Heart right ventricle (tissue), 16 donors: ENCODE data around the gene CCDC178. TPM values are rescaled to one million over a fixed set of nuclear protein-coding genes. Genes with fewer than 3 reads are reported as not detected.
"Not testable (repeated sequence)": the region's sequence is repeated elsewhere in the genome, so short reads cannot be mapped to it uniquely, and the experiment has no call there.

Source experiments
- ATAC-seq, 8 donors: fragments of 200-7000 bp; cut with Tn5 transposase; one replicate each; pipeline ENCODE4 v1.9.1; 2020; ENCODE audit warnings: mild to moderate bottlenecking in 8 of 8, moderate library complexity in 8 of 8, moderate number of reproducible peaks in 1 of 8
- DNase-seq, 2 donors: peaks; one replicate each; pipeline ENCODE4 v3.0.0-alpha.2; 2020
- H3K27ac ChIP-seq, 10 donors: fragments of 200-600 bp; sonication (generic) in 2 of 10; one replicate each; pipeline versions ENCODE4 v1.5.0 to v1.8.0; 2020 to 2022; ENCODE audit warnings: mild to moderate bottlenecking in 3 of 10
- H3K27me3 ChIP-seq, 7 donors: fragments of 200-600 bp; one replicate each; pipeline ENCODE4 v1.8.0; 2021 to 2022; ENCODE audit warnings: mild to moderate bottlenecking in 2 of 7
- H3K36me3 ChIP-seq, 9 donors: fragments of 200-600 bp; sonication (generic) in 1 of 9; one replicate each; pipeline versions ENCODE4 v1.5.0 to v1.8.0; 2020 to 2022; ENCODE audit warnings: mild to moderate bottlenecking in 2 of 9
- H3K4me1 ChIP-seq, 9 donors: fragments of 200-600 bp; sonication (generic) in 1 of 9; one replicate each; pipeline versions ENCODE4 v1.5.0 to v1.8.0; 2020 to 2022; ENCODE audit warnings: mild to moderate bottlenecking in 4 of 9
- H3K4me3 ChIP-seq, 10 donors: fragments of 200-600 bp; sonication (generic) in 2 of 10; one replicate each; pipeline versions ENCODE4 v1.5.0 to v1.8.0; 2020 to 2022; ENCODE audit warnings: mild to moderate bottlenecking in 7 of 10, moderate library complexity in 2 of 10
- H3K9me3 ChIP-seq, 11 donors: fragments of 200-600 bp in 10 of 11; sonication (generic) in 2 of 11; one replicate each; pipeline versions ENCODE4 v1.5.0 to v1.8.0; 2013 to 2022; ENCODE audit warnings: mild to moderate bottlenecking in 2 of 11, control low read depth in 1 of 11, moderate library complexity in 1 of 11
- WGBS, 2 donors: extraction: QIAGEN DNeasy Blood & Tissue Kit; methylation state at CpG; one replicate each; pipeline ENCODE4 v1.1.7; 2013; ENCODE audit warnings: inconsistent platforms in 1 of 2; 5-methylcytosine and 5-hydroxymethylcytosine counted together
- intact Hi-C, 10 donors: fragments of 100-400 bp; cut with DNase I; formaldehyde crosslinking; loops; one replicate each; pipeline versions ENCODE4 v1.11.1 to v1.14.2; 2022
- polyA plus RNA-seq, 2 donors: library from polyadenylated mRNA; stranded (reverse); fragments of 200-250 nt; gene quantifications; one replicate each; pipeline ENCODE4 v1.2.3, GENCODE V29; 2013
- total RNA-seq, 10 donors: library from RNA; stranded (reverse); fragmentation: NEBNext Ultra II Directional in 3 of 10; extraction: Animal tissue kit (Norgen Biotek cat#: 25700) in 3 of 10; gene quantifications; one replicate each; pipeline versions ENCODE4 v1.2.1 to v1.2.4, GENCODE V29; 2021 to 2023
- TF ChIP-seq, protein P1 (sequence below), 9 donors: fragments of 200-600 bp; sonication (generic) in 2 of 9; IDR thresholded peaks; one replicate each; pipeline versions ENCODE4 v1.5.0 to v1.8.0; 2021 to 2022; ENCODE audit warnings: antibody characterized with exemption in 9 of 9, mild to moderate bottlenecking in 5 of 9, moderate library complexity in 1 of 9
- donor health status: Arrhythmogenic right ventricular cardiomyopathy.
- donor health status: ischemic (EF 13 %, LVEDD 7.1; RV severe dilation, severe dysfunction).
- donor health status: healthy with polysubstance abuse.
- donor health status: DM: no; HTN: yes; CAD: no.
- donor health status: DM: no; HTN: no; CAD: no.
- donor health status: ischemic (EF 25% LVEDD 6.9; RV normal size, moderate dysfunction).
- donor health status: ischemic (EF 25% LVEDD 5.7; RV mildly dilated, moderate dysfunction).
- donor health status: healthy.
- donor health status: DM: yes; HTN: yes; CAD: no.
- donor health status: Ischemic cardiomyopathy.
- donor health status: ischemic (EF 35%, LVEDD 5.7; RV mildly dilated, moderate dysfunction).
- donor health status: nonischemic (EF 11% LVEDD 7.7; RV severe dilation, severe dysfunction).
- donor health status: DM: yes; HTN: yes; CAD: no.
- donor health status: PGD.
- donor health status: ischemic (EF 29% LVEDD 5.4; RV normal size, mild dysfunction).
- donor health status: nonischemic (EF 23%, LVEDD 6.1; RV moderate dilation, normal function).

Gene CCDC178
- total and polyA plus RNA-seq, 12 donors: 0.28 to 1.5 (median 0.43) TPM; not detected in 6

DNA sequence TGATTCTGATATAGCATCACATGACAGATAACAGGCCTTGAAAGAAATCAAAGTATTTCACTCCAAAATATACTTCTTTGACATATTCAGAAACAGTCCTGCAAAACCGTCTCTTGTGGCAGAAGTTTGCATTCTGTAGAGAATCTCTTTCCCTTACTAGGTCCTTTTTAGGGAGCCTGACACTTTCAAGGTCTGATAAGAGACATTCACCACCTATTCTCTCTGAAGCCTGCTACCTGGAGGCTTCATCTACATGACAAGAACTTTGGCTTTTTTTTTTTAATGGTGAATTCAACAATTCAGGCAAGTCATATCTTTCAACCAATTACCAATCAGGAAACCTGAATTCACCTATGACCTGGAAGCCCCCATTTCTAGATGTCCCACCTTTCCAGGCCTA is 83.8 kb downstream of the CCDC178 start:
- H3K27ac ChIP-seq: no peak overlapping the region
- 56 to 69% methylated on average over 1 of the region's 1 CpG for whole genome bisulfite sequencing, 2 donors
- H3K4me3 ChIP-seq: no peak overlapping the region
- TF ChIP-seq, protein P1, sequence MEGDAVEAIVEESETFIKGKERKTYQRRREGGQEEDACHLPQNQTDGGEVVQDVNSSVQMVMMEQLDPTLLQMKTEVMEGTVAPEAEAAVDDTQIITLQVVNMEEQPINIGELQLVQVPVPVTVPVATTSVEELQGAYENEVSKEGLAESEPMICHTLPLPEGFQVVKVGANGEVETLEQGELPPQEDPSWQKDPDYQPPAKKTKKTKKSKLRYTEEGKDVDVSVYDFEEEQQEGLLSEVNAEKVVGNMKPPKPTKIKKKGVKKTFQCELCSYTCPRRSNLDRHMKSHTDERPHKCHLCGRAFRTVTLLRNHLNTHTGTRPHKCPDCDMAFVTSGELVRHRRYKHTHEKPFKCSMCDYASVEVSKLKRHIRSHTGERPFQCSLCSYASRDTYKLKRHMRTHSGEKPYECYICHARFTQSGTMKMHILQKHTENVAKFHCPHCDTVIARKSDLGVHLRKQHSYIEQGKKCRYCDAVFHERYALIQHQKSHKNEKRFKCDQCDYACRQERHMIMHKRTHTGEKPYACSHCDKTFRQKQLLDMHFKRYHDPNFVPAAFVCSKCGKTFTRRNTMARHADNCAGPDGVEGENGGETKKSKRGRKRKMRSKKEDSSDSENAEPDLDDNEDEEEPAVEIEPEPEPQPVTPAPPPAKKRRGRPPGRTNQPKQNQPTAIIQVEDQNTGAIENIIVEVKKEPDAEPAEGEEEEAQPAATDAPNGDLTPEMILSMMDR (IDR thresholded peaks at IDR 0.05): no peak
- H3K9me3 ChIP-seq: peaks cover 0 to 27% (median 5%) of the 10 kb centered on the region in 11 donors
- no peaks in the 10 kb centered on the region for H3K27me3 ChIP-seq
- ATAC-seq (no peak), DNase-seq (no peak)
- H3K4me1 ChIP-seq: no peaks in the 10 kb centered on the region
- intact Hi-C loops: no loop called here
- no peaks in the 10 kb centered on the region for H3K36me3 ChIP-seq

DNA sequence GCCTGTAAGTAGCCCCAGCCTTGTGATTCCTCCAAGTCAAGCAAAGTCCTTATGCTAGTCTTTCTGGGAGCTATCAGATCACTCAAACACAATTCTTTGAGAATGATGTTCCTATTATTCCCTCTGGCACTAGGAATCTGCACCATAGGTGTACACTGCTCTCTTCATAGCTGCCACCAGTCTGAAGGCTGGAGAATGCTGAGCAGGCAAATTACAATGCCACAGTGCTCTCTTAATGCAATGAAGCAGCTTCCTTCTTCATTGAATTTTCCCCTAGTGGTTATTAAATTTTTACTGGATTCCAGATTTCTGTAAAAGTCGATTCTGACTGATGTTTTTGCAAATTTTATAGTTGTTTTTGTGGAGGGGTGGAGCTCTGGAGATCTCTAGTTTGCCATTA is 84.8 kb downstream of the CCDC178 start:
- no peak overlapping the region for H3K4me3 ChIP-seq
- H3K9me3 ChIP-seq: peaks cover 0 to 21% (median 5%) of the 10 kb centered on the region in 11 donors
- intact Hi-C loops: no loop called here
- no peaks in the 10 kb centered on the region for H3K36me3 ChIP-seq
- 48 to 55% methylated on average over 1 of the region's 1 CpG for WGBS, 2 donors
- ATAC-seq: no peak
- H3K27me3 ChIP-seq: no peaks in the 10 kb centered on the region
- TF ChIP-seq, protein P1 (IDR thresholded peaks at IDR 0.05): no peak
- no peaks in the 10 kb centered on the region for H3K4me1 ChIP-seq
- H3K27ac ChIP-seq: no peak overlapping the region
- DNase-seq: no peak

DNA sequence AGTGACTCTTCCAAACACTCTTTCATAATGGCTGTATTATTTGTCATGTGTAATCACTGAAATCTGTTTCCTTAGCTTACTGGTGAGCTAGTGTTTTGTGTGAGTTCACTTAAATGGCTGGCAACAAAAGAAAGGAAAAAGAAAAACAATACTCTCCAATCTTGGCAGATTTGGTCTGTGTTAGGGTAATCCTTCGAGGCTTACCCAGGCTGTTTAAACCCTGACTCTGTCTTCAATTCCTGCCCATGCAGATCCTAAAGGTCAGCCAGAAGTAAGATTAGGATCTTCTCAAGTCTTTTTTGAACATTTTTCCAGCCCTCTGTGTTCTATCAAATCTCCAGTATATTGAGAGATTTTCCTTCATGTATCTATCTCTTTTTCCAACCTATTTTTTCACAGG is 85.3 kb downstream of the CCDC178 start:
- ATAC-seq: no peak
- Histone ChIP-seq H3K36me3 (no peaks in the 10 kb centered on the region), H3K27me3 (no peaks in the 10 kb centered on the region), H3K27ac (no peak overlapping the region), H3K4me1 (no peaks in the 10 kb centered on the region), H3K9me3 (peaks cover 0 to 16% (median 5%) of the 10 kb centered on the region in 11 donors), H3K4me3 (no peak overlapping the region)
- intact Hi-C loops: no loop called here
- no peak for DNase-seq
- WGBS, 2 donors: 61 to 68% methylated on average over 1 of the region's 1 CpG
- TF ChIP-seq, protein P1 (IDR thresholded peaks at IDR 0.05): no peak

DNA sequence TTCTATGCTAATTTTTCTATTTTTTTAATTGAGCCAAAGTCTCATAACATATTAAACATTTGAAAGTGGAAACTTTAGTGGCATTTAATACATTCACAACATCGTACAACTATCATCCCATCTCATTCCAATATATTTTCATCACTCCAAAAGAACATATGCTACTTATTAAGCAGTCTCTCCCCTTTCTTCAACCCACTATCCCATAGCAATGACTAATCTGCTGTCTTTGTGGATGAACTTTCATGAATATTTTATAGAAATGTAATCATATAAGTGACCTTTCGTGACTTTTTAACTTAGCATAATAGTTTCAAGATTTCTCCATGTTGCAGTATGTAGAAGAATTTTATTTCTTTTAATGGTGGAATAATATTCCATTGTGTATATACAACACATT is 90.3 kb downstream of the CCDC178 start:
- intact Hi-C loops: no loop called here
- ATAC-seq: no peak
- 80 to 85% methylated on average over 2 of the region's 2 CpGs for WGBS, 2 donors
- no peak for DNase-seq
- Histone ChIP-seq H3K4me3 (no peak overlapping the region), H3K9me3 (peaks cover 0 to 15% (median 4%) of the 10 kb centered on the region in 11 donors), H3K36me3 (no peaks in the 10 kb centered on the region), H3K27me3 (no peaks in the 10 kb centered on the region), H3K4me1 (no peaks in the 10 kb centered on the region), H3K27ac (no peak overlapping the region)
- TF ChIP-seq, protein P1 (IDR thresholded peaks at IDR 0.05): no peak

DNA sequence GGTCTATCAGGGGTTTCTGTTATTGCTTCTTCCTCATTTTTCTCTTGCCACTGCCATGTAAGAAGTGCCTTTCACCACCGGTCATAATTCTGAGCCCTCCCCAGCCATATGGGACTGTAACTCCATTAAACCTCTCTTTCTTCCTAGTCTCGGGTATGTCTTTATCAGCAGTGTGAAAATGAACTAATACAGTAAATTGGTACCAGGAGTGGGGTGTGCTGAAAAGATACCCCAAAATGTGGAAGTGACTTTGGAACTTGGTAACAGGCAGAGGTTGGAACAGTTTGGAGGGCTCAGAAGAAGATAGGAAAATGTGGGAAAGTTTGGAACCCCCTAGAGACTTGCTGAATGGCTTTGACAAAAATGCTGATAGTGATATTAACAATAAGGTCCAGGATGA is 100.8 kb downstream of the CCDC178 start:
- H3K4me3 ChIP-seq, H3K27ac ChIP-seq, DNase-seq, ATAC-seq, H3K4me1 ChIP-seq, H3K36me3 ChIP-seq, H3K27me3 ChIP-seq: not testable (repeated sequence)
- WGBS, 2 donors: 76 to 83% methylated on average over 2 of the region's 2 CpGs
- intact Hi-C loops: loop anchor here in 1 of 10 donors (2.0 kb wide), 1 partner anchor 21 kb away; no protein-coding TSS in a partner anchor
- H3K9me3 ChIP-seq: peaks cover 0 to 33% (median 7%) of the 10 kb centered on the region in 11 donors
